Spinal cord (tissue), 10 donors: ENCODE measurements around the gene ATP6V0C. TPM values are rescaled to one million over a fixed set of nuclear protein-coding genes. Genes with fewer than 3 reads are reported as not detected.
"Not testable (repeated sequence)": the region's sequence is repeated elsewhere in the genome, so short reads cannot be mapped to it uniquely, and the experiment has no call there.

Source experiments
- DNase-seq, 6 donors: peaks; one replicate each; pipeline versions ENCODE4 v3.0.0 to v3.0.0-alpha.2; 2013 to 2015; ENCODE audit warnings: low spot score in 6 of 6, low read depth in 4 of 6
- H3K27ac ChIP-seq: one replicate; pipeline ENCODE4 v1.5.1; 2013; ENCODE audit warnings: low read depth, low read length, control low read depth
- H3K27me3 ChIP-seq: one replicate; pipeline ENCODE4 v1.6.1; 2013; ENCODE audit warnings: low read length; ENCODE audit not compliant: control insufficient read depth, insufficient read depth
- H3K36me3 ChIP-seq: one replicate; pipeline ENCODE4 v1.6.1; 2013; ENCODE audit warnings: low read length; ENCODE audit not compliant: control insufficient read depth, insufficient read depth
- H3K4me1 ChIP-seq: one replicate; pipeline ENCODE4 v1.6.1; 2013; ENCODE audit warnings: low read length; ENCODE audit not compliant: control insufficient read depth, insufficient read depth
- H3K4me3 ChIP-seq: one replicate; pipeline ENCODE4 v1.5.1; 2013; ENCODE audit warnings: low read depth, low read length, control low read depth
- H3K9me3 ChIP-seq: one replicate; pipeline ENCODE4 v1.6.1; 2013; ENCODE audit warnings: low read length; ENCODE audit not compliant: control insufficient read depth, insufficient read depth
- WGBS: methylation state at CpG from one replicate; pipeline ENCODE4 v1.1.5; 2013; ENCODE audit warnings: missing lambda C conversion rate; ENCODE audit not compliant: insufficient coverage; 5-methylcytosine and 5-hydroxymethylcytosine counted together
- polyA plus RNA-seq, 2 donors: library from polyadenylated mRNA; unstranded; fragments of 120-200 nt; gene quantifications; one replicate each; pipeline ENCODE4 v1.2.1, GENCODE V29; 2013; ENCODE audit not compliant: insufficient read length in 2 of 2
- total RNA-seq, 2 donors: library from RNA; depleted of rRNA in 1 of 2; stranded (reverse); fragments of 120-200 nt in 1 of 2; fragments of >200 nt in 1 of 2; gene quantifications; one replicate each; pipeline versions ENCODE4 v1.2.3 to v1.2.4, GENCODE V29; 2013 to 2014
- donor health status: healthy.

Gene ATP6V0C
- total and polyA plus RNA-seq, 4 donors = 42.6 to 659 (median 345) TPM

DNA sequence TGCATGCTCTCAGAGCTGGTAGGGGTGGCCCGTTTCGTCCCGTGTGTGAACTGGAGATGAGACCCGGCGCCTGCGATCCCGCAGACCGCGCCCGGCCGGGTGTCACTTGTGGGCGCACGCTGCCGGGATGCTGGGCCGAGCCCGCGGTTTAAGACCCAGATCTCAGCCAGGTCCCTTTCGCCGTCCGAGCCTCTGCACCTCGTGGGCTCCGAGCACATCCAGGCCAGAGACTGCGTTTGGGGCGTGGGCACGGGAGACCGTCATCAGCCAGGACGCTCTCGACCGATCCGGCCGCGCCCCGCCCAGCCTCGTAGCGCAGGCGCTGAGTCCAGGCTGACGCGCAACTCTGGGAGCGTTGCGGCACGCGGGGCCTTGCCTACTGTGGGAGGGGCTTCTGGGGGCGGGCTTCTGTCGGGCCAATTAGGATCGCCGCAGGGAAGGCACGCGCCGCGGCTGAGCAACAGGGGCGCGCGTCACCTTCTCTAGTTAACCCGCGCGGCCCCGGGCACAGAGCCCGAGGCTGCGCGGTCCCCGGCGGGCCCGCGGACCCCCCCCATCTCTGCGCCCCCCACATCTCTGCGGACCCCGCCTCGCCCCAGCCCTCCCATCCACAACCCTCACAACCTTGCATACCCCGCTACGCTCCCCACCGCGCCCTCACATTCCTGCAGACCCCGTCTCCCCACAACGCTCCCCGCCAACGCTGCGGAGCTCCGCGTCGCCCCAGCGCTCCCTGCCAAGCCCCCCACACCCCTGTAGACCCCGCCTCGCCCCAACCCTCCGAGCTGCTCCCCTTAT, 18.1 kb downstream of the ATP6V0C start:
- Histone ChIP-seq H3K4me1 (peaks cover 23% of the 10 kb centered on the region), H3K9me3 (no peaks in the 10 kb centered on the region), H3K4me3 (peak overlapping the region; percentile 84), H3K27me3 (no peaks in the 10 kb centered on the region), H3K27ac (peak overlapping the region; percentile 95), H3K36me3 (peaks cover 43% of the 10 kb centered on the region)
- WGBS = under 1% methylated on average over 80 of the region's 84 CpGs
- peak; percentile 88 to 99 (median 96) for DNase-seq

DNA sequence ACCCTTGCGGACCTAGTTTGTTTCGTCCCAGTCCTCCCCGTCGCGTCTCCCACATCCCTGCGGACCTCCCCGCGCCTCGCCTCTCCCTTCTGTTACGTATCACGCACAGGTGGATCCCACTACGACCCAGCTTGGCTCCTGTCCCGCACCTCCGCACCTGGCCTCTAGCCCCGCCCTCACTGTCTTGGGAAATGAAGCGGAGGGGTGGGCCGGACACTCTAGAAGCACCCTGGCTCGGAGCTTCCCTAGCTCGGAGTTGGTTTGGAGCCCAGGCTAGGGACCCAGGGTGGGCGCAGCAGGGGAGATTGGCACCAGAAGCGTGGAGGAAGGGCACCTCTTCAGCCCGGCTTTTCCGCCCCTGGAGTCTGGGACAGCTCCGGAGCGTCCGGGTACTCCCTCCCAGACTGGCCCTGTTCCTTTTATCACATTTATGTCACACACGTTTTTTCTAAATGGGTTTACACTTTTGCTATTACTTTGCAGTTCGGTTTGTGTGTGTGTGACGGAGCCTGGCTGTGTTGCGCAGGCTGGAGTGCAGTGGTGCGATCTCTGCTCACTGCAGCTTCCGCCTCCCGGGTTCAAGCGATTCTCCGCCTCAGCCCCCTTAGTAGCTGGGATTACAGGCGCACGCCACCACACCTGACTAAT, 18.9 kb downstream of the ATP6V0C start:
- Histone ChIP-seq H3K4me3 (peak overlapping the region; percentile 84), H3K36me3 (peaks cover 36% of the 10 kb centered on the region), H3K27me3 (no peaks in the 10 kb centered on the region), H3K9me3 (no peaks in the 10 kb centered on the region), H3K4me1 (peaks cover 29% of the 10 kb centered on the region), H3K27ac (peak overlapping the region; percentile 95)
- 2% methylated on average over 22 of the region's 37 CpGs for WGBS
- peak in 5 of 6 donors; percentile 18 to 79 (median 36) for DNase-seq

DNA sequence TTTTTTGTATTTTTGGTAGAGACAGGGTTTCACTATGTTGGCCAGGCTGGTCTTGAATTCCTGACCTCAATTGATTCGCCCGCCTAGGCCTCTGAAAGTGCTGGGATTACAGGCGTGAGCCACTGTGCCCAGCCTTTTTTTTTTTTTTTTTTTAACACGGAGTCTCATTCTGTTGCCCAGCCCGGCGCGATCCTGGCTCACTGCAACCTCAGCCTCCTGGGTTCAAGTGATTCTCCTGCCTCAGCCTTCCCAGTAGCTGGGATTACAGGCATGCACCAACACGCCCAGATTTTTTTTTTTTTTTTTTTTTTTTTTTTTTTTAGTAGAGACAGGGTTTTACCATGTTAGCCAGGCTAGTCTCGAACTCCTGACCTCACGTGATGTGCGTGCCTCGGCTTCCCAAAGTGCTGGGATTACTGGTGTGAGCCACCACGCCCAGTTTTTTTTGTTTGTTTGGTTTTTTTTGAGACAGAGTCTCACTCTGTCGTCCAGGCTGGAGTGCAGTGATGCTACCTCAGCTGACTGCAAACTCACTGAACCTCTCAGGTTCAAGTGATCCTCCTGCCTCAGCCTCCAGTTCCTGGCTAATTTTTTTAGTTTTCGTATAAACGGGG, 19.5 kb downstream of the ATP6V0C start:
- H3K9me3 ChIP-seq, DNase-seq, H3K27me3 ChIP-seq: not testable (repeated sequence)
- Histone ChIP-seq H3K27ac (peak overlapping the region; percentile 95), H3K4me3 (peak overlapping the region; percentile 84), H3K4me1 (peaks cover 29% of the 10 kb centered on the region), H3K36me3 (peaks cover 29% of the 10 kb centered on the region)
- 73% methylated on average over 7 of the region's 16 CpGs for WGBS

DNA sequence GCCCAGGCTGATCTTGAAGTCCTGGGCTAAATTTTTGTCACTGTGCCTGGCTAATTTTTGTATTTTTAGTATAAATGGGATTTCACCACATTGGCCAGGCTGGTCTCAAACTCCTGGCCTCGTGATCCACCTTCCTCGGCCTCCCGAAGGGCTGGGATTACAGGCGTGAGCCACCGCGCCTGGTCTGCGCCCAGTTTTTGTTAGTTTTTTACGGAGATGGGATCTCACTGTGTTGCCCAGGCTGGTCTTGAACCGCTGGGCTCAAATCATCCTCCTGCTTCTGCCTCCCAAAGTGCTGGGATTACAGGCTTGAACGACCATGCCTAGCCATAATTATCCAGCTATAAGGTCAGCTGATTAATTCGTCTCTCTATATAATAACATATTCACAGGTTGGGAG, 20.2 kb downstream of the ATP6V0C start:
- Histone ChIP-seq H3K4me1 (peaks cover 31% of the 10 kb centered on the region), H3K9me3 (no peaks in the 10 kb centered on the region), H3K4me3 (no peak overlapping the region), H3K27ac (no peak overlapping the region), H3K27me3 (no peaks in the 10 kb centered on the region), H3K36me3 (peaks cover 23% of the 10 kb centered on the region)
- no peak for DNase-seq
- 90% methylated on average over 9 of the region's 11 CpGs for WGBS

DNA sequence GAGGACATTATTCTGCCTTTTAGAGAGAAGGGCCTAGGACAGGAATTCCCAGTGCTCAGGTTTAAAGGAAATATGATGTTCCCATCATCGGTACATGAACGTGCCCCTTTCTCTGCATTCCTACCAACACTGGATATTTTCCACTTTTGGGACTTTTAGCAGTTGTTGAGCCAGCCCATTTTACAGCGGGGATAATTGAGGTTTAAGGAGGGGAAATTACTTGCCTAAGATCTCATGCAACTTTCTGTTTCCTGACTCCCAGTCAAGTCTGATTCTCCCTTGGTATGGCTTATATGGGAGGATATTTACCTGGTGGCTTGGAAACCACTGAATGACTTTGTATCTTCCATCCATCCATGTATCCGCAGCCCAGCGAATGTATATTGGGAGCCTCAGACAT, 20.6 kb downstream of the ATP6V0C start:
- peaks cover 35% of the 10 kb centered on the region for H3K4me1 ChIP-seq
- not testable (repeated sequence) for DNase-seq
- 94% methylated on average over 2 of the region's 5 CpGs for WGBS

DNA sequence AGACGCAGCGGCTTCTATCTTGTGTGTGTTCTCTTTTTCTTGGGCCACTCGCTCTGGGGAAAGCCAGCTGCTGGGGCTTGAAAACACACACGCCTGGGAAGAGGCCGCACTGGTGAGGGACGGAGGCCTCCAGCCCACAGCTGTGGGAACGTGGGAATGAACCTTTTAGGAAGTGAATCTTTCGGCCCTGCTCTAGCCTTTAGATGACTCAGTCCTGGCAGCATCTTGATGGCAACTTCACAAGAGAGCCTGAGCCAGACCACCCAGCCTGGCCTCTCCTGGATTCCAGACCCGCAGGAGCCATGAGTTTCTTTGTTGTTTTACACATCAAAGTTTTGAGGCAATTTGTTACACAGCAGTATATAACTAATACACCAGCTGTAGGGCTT, 21.9 kb downstream of the ATP6V0C start:
- peaks cover 8% of the 10 kb centered on the region for H3K36me3 ChIP-seq

More for the DNA sequence above, 20.6 kb downstream of the ATP6V0C start:
- peaks cover 18% of the 10 kb centered on the region for H3K36me3 ChIP-seq
- H3K27ac ChIP-seq, H3K27me3 ChIP-seq, H3K4me3 ChIP-seq, H3K9me3 ChIP-seq: not testable (repeated sequence)

DNA sequence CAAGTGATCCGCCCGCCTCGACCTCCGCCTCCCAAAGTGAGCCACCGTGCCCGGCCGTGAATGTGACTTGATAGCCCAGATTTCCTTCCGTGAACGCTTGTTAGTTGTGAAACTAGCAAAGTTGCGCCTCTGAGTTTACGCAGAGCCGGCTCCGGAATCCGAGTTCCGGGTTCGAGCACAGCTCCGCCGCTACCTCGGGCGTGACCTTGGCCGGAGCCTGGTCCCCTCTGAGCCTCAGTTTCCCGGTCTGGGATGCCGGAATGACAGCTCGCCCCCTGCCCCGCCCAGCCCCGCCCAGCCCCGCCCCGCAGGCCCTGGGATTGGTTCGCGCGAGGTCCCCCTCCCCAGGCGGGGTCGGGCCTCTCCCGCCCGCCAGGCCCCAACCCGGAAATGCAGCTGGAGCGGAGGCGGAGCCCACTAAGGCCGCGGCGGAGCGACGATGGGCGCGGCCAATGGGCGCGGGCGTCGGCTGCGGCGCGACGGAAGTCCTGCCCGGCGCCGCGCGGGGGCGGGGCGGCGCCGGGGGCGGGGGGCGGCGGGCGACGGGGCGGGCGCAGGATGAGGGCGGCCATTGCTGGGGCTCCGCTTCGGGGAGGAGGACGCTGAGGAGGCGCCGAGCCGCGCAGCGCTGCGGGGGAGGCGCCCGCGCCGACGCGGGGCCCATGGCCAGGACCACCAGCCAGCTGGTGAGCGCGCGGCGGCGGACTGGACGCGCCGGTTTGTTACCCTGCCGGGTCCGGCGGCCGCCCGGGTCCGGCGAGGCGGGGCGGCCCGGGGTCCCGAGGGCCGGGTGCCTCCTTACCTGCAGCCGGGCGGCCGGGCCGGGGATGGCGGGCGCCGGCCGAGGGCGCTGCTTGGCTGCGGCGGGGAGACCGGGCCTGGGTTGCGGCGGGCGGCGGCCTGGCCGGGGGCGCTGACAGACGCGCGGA, 24.0 kb downstream of the ATP6V0C start, which contains the start of gene PDPK1:
TSS of gene PDPK1 (plus strand) at position 571 of the 929 bp plus-strand sequence. CDS start at position 663, 92 bp downstream.
- H3K27ac ChIP-seq = peak within 1 kb of the TSS; percentile 47
- peaks cover 7% of the 10 kb centered on the region for H3K36me3 ChIP-seq
- peak; percentile 77 to 98 (median 88) for DNase-seq
- no peaks in the 10 kb centered on the region for H3K27me3 ChIP-seq
- under 1% methylated on average over 117 of the region's 126 CpGs for WGBS
- no peaks in the 10 kb centered on the region for H3K9me3 ChIP-seq
- peak within 1 kb of the TSS; percentile 74 for H3K4me3 ChIP-seq
- H3K4me1 ChIP-seq = peaks cover 35% of the 10 kb centered on the region

More for the DNA sequence above, 21.9 kb downstream of the ATP6V0C start:
- Histone ChIP-seq H3K4me1 (peaks cover 45% of the 10 kb centered on the region), H3K9me3 (no peaks in the 10 kb centered on the region), H3K27me3 (no peaks in the 10 kb centered on the region), H3K4me3 (no peak overlapping the region), H3K27ac (peak overlapping the region; percentile 57)
- 68% methylated on average over 9 of the region's 9 CpGs for WGBS
- no peak for DNase-seq

DNA sequence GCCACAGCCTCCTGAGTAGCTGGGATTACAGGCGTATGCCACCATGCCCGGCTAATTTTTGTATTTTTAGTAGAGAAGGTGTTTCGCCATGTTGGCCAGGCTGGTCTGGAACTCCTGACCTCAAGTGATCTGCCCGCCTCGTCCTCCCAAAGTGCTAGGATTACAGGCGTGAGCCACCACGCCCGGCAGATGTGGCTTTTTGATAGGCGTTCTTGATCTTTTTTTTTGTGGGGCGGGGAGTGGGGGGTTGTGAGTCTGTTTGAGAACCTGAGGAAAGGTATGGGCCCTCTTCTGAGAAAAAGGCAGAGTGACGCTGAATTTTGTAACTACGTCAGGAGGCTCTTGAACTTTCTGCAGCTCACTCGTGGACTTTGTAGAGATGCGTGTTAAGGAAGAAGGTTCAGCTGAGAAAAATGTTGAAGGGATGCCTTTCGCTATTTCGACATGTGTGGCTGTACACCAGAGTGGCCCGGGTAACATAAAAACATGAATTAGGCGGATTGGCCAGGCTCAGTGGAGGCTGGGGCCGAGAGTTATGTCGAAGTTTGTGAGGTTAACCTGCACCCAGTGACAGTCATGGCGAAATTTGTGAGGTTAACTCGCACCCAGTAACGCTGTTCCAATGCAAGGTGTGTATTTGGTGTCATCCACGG, 25.6 kb downstream of the ATP6V0C start:
- not testable (repeated sequence) for H3K27me3 ChIP-seq, H3K4me3 ChIP-seq, H3K9me3 ChIP-seq, H3K27ac ChIP-seq, H3K36me3 ChIP-seq, DNase-seq
- 92% methylated on average over 23 of the region's 24 CpGs for WGBS
- peaks cover 32% of the 10 kb centered on the region for H3K4me1 ChIP-seq
